A375 (cell line): ENCODE results near the gene SPO11. TPM values are rescaled to one million over a fixed set of nuclear protein-coding genes. Genes with fewer than 3 reads are reported as not detected.

Experiments
- small RNA-seq: library from RNA; depleted of rRNA; stranded (forward); fragments of <200 nt; gene quantifications from one replicate; pipeline ENCODE3, GENCODE V24; 2014
- total RNA-seq: library from RNA; depleted of rRNA; stranded (reverse); fragments of >200 nt; shearing (Covaris generic); gene quantifications from 2 replicates; pipeline ENCODE4 v1.2.3, GENCODE V29; 2014; rRNA removed

Gene SPO11, protein sequence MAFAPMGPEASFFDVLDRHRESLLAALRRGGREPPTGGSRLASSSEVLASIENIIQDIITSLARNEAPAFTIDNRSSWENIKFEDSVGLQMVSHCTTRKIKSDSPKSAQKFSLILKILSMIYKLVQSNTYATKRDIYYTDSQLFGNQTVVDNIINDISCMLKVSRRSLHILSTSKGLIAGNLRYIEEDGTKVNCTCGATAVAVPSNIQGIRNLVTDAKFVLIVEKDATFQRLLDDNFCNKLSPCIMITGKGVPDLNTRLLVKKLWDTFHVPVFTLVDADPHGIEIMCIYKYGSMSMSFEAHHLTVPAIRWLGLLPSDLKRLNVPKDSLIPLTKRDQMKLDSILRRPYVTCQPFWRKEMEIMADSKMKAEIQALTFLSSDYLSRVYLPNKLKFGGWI
- not detected in 2 replicates for total RNA-seq

DNA sequence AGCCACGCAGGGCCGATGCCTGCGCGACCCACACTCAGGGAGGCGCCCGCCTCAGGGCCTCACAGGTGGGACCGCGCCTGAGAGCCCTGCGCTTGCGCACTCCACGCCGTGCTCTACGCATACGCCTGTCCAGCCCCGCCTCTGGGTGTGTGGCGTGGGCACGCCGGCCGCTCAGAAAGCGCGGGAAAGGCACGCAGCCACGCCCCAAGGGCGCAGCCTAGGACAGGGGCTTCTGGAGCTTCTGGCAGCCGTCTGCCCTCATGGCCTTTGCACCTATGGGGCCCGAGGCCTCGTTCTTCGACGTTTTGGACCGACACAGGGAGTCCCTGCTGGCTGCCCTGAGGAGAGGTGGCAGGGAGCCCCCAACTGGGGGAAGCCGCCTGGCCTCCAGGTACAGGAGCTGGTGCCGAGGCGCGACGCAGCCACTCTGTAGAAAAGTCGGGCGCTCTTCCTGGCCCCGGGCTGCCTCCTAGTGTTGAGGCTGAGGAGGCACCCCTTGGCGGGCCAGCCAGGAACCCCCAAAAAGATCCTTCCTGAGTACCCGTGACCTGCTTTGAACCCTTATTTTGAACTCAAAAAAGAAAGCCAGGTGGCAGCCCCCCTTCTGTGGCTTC lies at the start of gene SPO11:
Gene SPO11 (plus strand): TSS at position 196 of the 614 bp plus-strand sequence. CDS start 65 bp downstream, at position 261.

DNA sequence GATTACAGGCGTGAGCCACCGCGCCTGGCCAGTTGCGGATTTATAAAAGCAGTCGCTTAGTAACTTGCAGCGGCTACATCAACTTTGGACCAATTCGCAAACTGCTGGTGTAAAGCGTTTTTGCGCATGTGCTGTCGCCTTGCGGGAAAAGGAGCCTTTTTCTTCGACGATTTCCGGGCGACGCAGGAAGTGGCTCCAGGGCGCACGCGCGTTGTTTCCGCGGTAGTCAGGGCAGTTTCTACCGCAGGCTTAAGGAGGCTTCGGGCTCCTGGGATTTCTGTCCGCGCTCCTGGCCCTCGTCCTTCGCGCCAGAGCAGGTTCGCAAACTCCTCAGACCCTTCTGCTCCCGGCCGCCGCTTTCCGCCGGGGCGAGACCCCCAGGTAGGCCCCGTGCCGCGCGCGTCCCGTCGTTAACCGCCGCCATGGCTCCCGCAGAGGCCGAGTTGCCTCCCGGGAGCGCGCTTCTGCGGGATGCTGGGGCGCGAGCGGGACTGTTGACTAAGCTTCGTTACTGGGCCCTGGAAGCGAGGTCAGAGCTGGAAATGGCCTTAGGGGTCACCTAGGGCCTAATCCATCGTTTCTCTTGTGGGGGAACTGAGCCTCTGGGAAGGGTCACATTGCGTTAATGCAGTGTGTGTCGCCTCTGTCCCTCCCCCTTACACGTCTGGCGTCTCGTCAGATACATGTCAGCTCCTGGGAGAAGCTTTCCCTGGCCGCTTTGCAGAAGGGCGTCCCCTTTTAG lies 21.6 kb downstream of the SPO11 start, which contains the start of gene RAE1:
Gene RAE1 (plus strand): TSS at position 214 of the 742 bp plus-strand sequence. CDS start 2,784 bp downstream, outside the sequence.

DNA sequence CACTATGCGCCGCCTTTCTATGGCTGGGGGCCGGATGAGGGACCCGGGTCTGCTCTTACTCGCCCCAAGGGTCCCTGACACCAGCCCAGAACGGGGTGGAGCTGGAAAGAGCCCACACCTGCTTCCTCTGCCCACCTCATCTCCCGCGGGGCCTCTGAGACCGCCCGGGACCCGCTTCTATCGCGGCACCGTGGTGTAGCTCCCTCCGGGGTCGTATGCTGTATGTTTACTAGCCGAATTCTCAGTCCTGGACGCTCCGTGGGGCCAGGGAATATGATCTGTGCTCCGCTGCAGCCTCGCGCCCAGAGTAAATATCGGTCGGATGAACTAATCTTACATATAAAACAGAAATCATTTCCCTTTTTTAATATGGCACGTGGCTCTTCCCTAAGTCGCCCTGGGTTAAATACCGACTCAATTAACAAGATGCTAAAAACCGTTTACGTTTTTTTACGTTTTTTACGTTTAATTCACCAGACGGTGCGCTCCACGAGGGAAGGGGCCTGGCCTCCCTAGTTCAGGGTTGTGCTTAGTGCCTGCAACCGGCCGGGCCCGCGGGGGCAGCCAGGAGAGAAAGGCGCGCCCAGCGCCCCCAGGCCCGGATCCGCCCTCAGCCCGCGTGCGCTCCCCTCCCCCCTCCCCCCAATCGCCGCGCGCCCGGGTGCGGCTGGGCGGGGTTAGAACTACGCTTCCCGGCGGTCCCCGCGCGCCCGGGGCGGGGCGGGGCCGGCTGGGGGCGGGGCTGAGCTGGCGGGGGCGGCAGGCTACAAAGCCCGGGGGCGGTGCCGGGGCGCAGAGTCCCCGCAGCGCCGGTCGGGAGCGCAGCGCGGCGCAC lies 61.2 kb downstream of the SPO11 start, which contains the start of gene RBM38:
Gene RBM38 (plus strand): TSS at position 793 of the 835 bp plus-strand sequence. CDS start 186 bp downstream, outside the sequence.

Small RNAs within 50 kb of the gene (small RNA-seq; reads per million reads assigned to genes)
- gene MIR4325 = not detected
- gene RF00019 = not detected
- not detected for gene RPL39P39

Other genes with a start within 250 kb of the SPO11 start
- gene BMP7, start 63.2 kb upstream of the SPO11 start, total RNA-seq = 1.5 TPM in 2 replicates
- gene RAE1, start 21.5 kb downstream of the SPO11 start, total RNA-seq = 74.4 and 91.4 TPM in 2 replicates
- 15.7 and 16.4 TPM in 2 replicates for gene RBM38, start 61.6 kb downstream of the SPO11 start, total RNA-seq
- not detected in 2 replicates for gene CTCFL, start 195.3 kb downstream of the SPO11 start, total RNA-seq
- 0.04 TPM in 1 of 2 replicates, not detected in the other for gene PCK1, start 231.3 kb downstream of the SPO11 start, total RNA-seq